IMR-90 (cell line): ENCODE results near the gene UBE3B.

Experiments used
- BHLHE40 ChIP-seq: fragments of 150-350 bp; IDR thresholded peaks from 2 replicates; pipeline ENCODE4 v1.6.1; 2016; ENCODE audit warnings: mild to moderate bottlenecking, low read depth, low read length
- CEBPB ChIP-seq: IDR thresholded peaks from 2 replicates; pipeline ENCODE4 v1.6.1; 2012; ENCODE audit warnings: low read depth, low read length, improper control_type of control experiment
- CHD1 ChIP-seq: IDR thresholded peaks from 2 replicates; pipeline ENCODE4 v1.6.1; 2012; ENCODE audit warnings: low read depth, low read length, improper control_type of control experiment
- CTCF ChIP-seq: conservative IDR thresholded peaks from 2 replicates; pipeline ENCODE4 v1.5.1; 2012; ENCODE audit warnings: mild to moderate bottlenecking, low read depth, low read length, improper control_type of control experiment
- ELK1 ChIP-seq: fragments of 150-350 bp; IDR thresholded peaks from 2 replicates; pipeline ENCODE4 v1.6.1; 2016; ENCODE audit warnings: low read depth, mild to moderate bottlenecking, low read length, moderate library complexity, borderline replicate concordance
- MAFK ChIP-seq: IDR thresholded peaks from 2 replicates; pipeline ENCODE4 v1.6.1; 2012; ENCODE audit warnings: low read depth, low read length, improper control_type of control experiment
- MXI1 ChIP-seq: IDR thresholded peaks from 2 replicates; pipeline ENCODE4 v1.6.1; 2012; ENCODE audit warnings: low read depth, mild to moderate bottlenecking, low read length, moderate library complexity, borderline replicate concordance
- POLR2A ChIP-seq: IDR thresholded peaks from 2 replicates; pipeline ENCODE4 v1.6.1; 2012; ENCODE audit warnings: mild to moderate bottlenecking, low read depth, low read length
- RAD21 ChIP-seq: IDR thresholded peaks from 2 replicates; pipeline ENCODE4 v1.6.1; 2012; ENCODE audit warnings: low read length, improper control_type of control experiment
- RCOR1 ChIP-seq: IDR thresholded peaks from 2 replicates; pipeline ENCODE4 v1.6.1; 2012; ENCODE audit warnings: mild to moderate bottlenecking, low read length, improper control_type of control experiment; ENCODE audit not compliant: insufficient replicate concordance
- RFX5 ChIP-seq: IDR thresholded peaks from 2 replicates; pipeline ENCODE4 v1.8.0; 2012; ENCODE audit warnings: low read depth, mild to moderate bottlenecking, low read length, moderate library complexity
- SMC3 ChIP-seq: fragments of 150-350 bp; IDR thresholded peaks from 2 replicates; pipeline ENCODE4 v1.6.1; 2016; ENCODE audit warnings: low read depth, mild to moderate bottlenecking, antibody characterized with exemption, low read length, moderate library complexity
- TF ChIP-seq, protein P1 (sequence below): fragments of 150-350 bp; IDR thresholded peaks from 2 replicates; pipeline ENCODE4 v1.6.1; 2017; ENCODE audit warnings: mild to moderate bottlenecking, antibody characterized with exemption, low read length, low read depth

DNA sequence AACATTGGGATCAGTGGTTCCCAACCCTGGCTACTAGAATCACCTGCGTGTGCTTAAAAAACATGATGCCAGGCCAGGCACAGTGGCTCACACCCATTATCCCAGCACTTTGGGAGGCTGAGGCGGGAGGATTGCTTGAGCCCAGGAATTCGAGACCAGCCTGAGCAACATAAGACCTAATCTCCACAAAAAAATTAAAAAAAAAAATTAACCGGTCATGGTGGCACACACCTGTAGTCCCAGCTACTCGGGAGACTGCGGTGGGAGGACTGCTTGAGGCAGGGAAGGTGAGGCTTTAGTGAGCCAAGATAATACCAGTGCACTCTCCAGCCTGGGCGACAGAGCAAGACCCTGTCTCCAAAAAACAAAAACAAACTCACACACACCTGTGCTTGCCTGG is 2.3 kb upstream of the UBE3B start:
- TF ChIP-seq CTCF (no peak), POLR2A (no peak), RAD21 (no peak), BHLHE40 (no peak), RFX5 (no peak), CEBPB (no peak), MXI1 (no peak), MAFK (no peak), CHD1 (no peak), SMC3 (no peak), ELK1 (no peak), RCOR1 (no peak)
- TF ChIP-seq, protein P1, sequence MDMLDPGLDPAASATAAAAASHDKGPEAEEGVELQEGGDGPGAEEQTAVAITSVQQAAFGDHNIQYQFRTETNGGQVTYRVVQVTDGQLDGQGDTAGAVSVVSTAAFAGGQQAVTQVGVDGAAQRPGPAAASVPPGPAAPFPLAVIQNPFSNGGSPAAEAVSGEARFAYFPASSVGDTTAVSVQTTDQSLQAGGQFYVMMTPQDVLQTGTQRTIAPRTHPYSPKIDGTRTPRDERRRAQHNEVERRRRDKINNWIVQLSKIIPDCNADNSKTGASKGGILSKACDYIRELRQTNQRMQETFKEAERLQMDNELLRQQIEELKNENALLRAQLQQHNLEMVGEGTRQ = no peak
